HG03135 (cell line): ENCODE measurements around the gene TMEM209.
"Not testable (repeated sequence)": the region's sequence is repeated elsewhere in the genome, so short reads cannot be mapped to it uniquely, and the experiment has no call there.

ENCODE experiments used
- ATAC-seq: cut with Tn5 transposase; IDR thresholded peaks from one replicate; pipeline ENCODE4 v1.9.1; 2021; ENCODE audit warnings: mild to moderate bottlenecking, moderate library complexity; ENCODE audit not compliant: unreplicated experiment

The TMEM209 gene

DNA sequence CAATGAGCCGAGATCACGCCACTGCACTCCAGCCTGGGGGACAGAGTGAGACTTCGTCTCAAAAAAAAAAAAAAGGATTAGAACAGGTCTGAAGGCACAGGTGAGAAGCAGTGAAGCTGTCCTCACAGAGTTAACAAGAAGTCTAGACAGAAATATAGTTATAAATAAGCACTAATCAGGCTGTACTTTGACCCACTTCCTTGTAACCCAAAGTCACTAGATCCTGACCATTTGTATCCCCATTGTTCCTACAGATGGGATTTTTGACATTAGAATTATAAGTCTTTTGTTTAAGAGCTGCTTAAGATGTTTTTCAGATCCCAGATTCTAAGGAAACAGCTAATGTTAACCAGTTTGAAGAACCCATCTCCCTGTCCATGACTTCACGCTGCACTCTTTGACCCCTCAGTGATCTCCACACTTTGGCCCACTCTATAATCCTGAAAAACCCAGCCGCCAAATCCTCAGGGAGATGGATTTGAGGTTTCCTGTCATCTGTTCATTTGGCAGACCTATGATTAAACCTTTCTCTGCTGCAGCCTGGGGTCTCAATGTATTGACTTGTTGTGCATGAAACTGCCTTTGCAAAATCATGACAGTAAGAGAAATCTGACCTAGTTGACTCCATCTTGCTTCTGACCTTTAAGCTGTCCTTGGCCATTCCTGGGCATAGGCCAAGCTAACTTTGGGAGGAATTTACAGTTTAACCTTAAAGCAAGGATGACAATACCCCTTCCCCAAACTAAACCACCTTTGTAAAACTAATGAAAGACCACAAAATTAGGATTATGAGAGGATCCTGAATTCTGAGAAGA lies 13.8 kb upstream of the TMEM209 start:
- no peak for ATAC-seq

GRCh38 chr7:130216750-130217149 lies 11.5 kb upstream of the TMEM209 start:
- ATAC-seq: no peak

DNA sequence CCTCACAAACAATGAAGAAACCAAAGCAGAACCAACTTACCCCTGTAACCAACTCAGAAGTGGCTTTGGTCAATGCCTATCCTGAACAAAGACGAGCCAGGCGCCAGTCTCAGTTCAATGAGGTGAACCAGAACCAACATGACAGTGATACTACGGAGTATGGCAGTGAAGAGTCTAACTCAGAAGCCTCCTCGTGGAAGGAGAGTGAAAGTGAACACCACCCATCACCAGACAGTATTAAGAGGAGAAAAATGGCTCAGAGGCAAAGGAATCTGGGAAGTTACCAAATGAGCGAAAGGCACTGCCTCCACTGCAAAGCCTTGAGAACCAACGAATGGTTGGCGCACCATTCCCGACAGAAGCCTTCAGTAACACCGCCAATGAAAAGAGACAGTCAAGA lies 10.8 kb upstream of the TMEM209 start:
- no peak for ATAC-seq

GRCh38 chr7:130213828-130214227 lies 8.6 kb upstream of the TMEM209 start:
- no peak for ATAC-seq

- ATAC-seq: no peak
Measured at GRCh38 chr7:130210181-130210935, 5.2 kb upstream of the TMEM209 start.

DNA sequence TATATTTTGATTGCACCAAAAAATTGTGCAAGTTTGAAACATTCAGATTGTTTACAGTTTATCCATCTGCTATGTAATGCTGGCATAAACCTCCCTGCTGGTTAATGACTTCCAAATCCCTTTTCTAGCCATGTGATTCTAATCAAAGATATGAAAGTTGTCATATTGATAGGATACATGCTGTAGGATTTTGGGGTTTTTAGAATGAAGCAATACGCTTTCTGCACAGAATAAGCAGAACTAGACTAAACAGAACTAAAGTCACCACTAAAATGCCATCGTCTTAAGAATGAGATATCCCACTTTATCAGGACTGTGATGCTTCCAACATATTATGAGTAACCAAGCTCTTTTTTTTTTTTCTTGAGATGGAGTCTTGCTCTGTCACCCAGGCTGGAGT lies 3.3 kb upstream of the TMEM209 start:
- ATAC-seq: no peak

GRCh38 chr7:130207642-130208041 lies 2.4 kb upstream of the TMEM209 start, which contains the start of gene SSMEM1:
SSMEM1 (plus strand) TSS chr7:130207860; CDS start chr7:130207911, 51 bp downstream.
- no peak for ATAC-seq

DNA sequence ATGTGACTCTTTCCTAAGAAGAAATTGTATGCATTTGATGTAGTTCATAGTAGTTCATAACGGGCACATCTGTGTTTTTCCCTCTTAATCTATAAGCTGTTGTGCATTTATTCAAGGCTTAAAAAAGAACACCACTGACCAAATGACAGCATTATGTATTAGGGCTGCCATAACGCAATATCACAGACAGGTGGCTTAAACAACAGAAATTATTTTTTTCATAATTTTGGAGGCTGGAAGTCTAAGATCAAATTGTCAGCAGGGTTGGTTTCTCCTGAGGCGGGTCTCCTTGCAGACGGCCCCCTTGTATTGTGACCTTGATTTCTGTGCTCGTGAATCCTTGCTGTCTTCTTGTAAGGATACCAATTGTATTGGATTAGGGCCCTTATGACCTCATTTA lies 1.8 kb upstream of the TMEM209 start:
- ATAC-seq: no peak

GRCh38 chr7:130201796-130202195 lies 3.4 kb downstream of the TMEM209 start:
- ATAC-seq: no peak

GRCh38 chr7:130197094-130197493 lies 8.1 kb downstream of the TMEM209 start:
- ATAC-seq: no peak

DNA sequence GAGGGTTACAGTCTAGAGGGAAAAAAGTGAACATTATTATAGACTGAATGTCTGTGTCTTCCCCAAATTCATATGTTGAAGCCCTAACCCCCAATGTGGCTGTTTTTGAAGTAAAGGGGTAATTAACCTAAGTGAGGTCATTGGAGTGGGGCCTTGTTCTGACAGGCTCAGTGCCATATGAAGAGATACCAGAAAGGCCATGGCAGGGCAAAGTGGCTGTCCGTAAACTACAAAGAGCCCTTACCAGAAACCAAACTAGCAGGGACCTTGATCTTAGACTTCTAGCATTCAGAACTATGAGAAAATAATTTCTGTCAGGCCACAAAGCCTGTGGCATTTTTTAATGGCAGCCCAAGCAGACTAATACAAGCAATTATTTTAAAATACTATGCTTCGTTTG lies 8.7 kb downstream of the TMEM209 start:
- no peak for ATAC-seq

DNA sequence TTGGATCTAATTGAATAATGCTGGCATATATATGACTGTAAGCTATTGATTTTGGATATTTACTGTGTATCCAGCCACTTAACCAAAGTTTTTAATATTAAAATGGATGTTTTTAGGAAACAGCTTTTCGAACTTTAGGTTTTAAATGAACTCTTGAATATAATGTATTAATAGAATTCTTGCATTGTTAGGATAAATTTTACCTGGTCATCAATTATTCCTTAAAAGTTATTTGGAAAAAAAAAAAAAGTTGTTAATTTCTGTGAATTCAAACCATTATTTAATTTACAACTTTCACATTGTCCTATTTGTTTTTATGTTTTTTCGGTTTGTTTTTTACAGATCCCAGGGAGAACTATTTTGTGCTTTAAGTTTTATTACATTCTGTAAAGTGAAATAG lies 9.8 kb downstream of the TMEM209 start:
- ATAC-seq: no peak

GRCh38 chr7:130191791-130192190 lies 13.4 kb downstream of the TMEM209 start:
- no peak for ATAC-seq

DNA sequence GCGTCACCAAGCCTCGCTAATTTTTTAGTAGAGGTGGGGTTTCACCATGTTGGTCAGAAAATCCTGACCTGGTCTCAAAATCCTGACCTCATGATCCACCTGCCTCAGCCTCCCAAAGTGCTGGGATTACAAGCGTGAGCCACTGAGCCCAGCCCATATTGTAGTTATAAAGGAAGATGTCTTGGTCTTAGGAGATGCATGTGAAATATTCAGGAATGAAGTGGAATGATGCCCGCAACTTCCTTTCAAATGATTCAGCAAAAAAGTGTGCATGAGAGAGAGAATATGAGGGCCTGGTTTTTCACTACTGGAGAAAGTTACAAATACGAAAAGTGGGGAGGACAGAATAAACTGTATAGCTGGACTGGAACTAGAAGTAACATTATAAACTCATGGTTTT lies 15.9 kb downstream of the TMEM209 start:
- no peak for ATAC-seq

DNA sequence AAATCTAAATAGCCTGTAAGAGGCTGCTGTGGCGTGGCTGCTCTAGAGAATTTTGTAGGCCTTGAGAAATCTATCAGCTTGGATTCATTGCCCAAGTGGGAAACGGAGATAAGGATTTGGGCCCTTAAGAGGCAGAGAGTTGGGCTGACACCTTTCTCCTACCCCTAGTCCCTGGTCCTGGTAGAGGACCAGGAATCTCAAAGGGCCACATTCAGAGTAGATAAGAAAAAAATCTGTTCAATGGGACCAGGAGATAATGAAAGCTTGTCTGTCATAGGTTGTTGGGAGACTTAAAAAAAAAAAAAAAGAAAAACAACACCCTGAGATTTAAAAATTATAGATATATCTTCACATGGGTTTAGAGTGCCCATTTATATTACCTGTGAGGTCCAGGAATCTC lies 17.8 kb downstream of the TMEM209 start:
- ATAC-seq: no peak

DNA sequence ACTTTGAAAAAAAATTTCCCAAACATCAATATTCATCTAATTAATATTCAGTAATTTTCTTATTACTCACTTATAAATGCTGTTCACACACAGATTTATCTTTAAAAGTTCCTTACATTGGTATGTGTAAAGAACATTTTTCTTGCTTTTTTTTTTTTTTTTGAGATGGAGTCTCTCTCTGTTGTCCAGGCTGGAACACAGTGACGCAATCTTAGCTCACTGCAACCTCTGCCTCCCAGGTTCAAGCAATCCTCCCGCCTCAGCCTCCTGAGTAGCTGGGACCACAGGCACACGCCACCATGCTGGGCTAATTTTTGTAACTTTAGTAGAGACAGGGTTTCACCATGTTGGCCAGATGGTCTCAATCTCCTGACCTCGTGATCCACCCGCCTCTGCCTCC lies 20.9 kb downstream of the TMEM209 start:
- ATAC-seq: not testable (repeated sequence)

DNA sequence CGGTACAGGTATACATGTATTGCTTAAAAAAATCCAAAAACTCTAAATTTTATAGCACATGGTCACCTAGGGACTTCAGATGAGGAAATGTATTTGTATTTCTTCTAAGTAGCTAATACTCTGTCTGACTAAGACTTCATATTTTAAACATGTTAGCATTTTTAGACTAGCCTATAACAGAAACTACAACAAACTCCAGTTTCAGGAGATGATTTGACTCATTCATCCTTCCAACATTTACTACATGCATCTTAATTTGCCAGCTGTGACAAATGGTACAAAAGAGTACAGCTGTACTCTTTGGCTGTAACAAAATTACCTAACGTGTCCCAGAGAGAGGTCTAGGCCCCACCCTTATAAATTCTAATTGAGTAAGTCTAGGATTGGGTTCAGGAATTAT lies 22.2 kb downstream of the TMEM209 start:
- peak; percentile 76 for ATAC-seq

- ATAC-seq: no peak
Measured at GRCh38 chr7:130181263-130181605, 24.0 kb downstream of the TMEM209 start.

DNA sequence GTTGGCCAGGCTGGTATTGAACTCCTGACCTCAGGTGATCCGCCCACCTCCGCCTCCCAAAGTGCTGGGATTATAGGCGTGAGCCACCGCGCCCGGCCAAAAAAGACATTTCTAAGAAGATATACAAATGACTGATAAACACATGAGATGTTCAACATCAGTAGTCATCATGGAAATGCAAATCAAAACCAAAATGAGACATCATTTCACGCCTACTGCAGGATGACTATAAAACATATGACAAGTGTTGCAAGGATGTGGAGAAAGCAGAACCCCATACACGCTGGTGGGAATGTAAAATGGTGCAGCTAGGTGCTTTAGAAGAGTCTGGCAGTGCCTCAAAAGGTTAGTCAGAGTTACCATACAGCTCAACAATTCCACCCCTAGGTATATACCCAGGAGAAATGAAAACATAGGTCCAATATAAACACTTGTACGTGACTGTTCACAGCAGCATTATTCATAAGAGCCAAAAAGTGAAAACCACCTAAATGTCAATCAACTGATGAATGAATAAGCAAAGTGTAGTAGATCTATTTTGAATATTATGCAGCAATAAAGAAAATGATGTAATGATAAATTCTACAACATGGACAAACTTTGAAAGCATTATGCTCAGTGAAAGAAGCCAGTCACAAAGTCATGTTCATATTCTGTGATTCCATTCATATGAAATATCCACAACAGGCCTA lies 24.5 kb downstream of the TMEM209 start:
- ATAC-seq: no peak

DNA sequence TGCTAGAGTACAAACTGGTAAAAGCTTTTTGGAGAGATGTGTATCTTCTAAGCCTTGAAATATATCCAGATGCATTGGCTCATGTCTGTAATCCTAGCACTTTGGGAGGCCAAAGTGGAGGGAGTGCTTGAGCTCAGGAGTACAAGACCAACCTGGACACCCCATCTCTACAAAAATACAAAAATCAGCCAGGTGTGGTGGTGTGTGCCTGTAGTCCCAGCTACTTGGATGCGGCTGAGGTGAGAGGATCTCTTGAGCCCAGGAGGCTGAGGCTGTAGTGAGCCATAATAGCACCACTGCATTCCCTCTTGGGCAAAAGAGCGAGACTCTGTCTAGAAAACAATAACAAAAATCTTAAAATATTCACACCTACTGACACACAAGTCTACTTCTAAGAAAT lies 25.6 kb downstream of the TMEM209 start:
- no peak for ATAC-seq

DNA sequence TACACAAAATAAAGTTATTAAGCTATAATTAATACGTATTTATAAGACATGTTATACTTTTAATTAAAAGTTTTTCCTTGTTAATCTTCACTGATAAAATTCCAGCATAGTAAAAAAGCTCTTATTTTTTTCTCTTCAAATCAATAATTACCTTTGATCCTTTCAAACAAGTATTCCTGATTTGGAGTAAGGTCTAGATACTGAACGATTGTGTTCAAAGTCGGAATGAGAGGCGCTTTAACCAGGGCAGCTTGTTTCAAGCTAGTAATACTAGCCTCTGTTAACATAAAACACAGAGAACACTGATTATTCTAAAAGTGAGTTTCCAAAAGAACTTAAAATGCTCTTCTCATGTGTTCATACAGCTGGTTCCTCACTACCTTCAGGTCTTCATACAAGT lies 27.0 kb downstream of the TMEM209 start:
- ATAC-seq: no peak
